Small intestine (tissue), 7 donors: ENCODE results near the gene APP. TPM values are rescaled to one million over a fixed set of nuclear protein-coding genes. Genes with fewer than 3 reads are reported as not detected.

ENCODE experiments used
- DNase-seq, 2 donors: peaks; one replicate each; pipeline versions ENCODE4 v3.0.0 to v3.0.0-alpha.2; 2013
- FAIRE-seq: peaks from 2 replicates; lab custom pipeline; 2012; peaks lifted over from hg19 to GRCh38; lab: Jason Lieb, UNC
- H3K27ac ChIP-seq, 3 donors: one replicate each; pipeline ENCODE4 v1.5.1; 2013; ENCODE audit warnings: low read length in 2 of 3, mild to moderate bottlenecking in 2 of 3, control low read depth in 1 of 3, inconsistent platforms in 1 of 3, low read depth in 1 of 3, moderate library complexity in 1 of 3
- H3K27me3 ChIP-seq, 3 donors: one replicate each; pipeline ENCODE4 v1.6.1; 2013; ENCODE audit warnings: low read length in 3 of 3, inconsistent platforms in 1 of 3; ENCODE audit not compliant: control insufficient read depth in 3 of 3, insufficient read depth in 3 of 3
- H3K36me3 ChIP-seq, 3 donors: one replicate each; pipeline ENCODE4 v1.6.1; 2013; ENCODE audit warnings: low read length in 3 of 3, inconsistent platforms in 1 of 3, low read depth in 1 of 3, mild to moderate bottlenecking in 1 of 3, moderate library complexity in 1 of 3; ENCODE audit not compliant: control insufficient read depth in 3 of 3, insufficient read depth in 2 of 3
- H3K4me1 ChIP-seq, 3 donors: one replicate each; pipeline ENCODE4 v1.6.1; 2013; ENCODE audit warnings: low read length in 2 of 3, inconsistent platforms in 1 of 3, low read depth in 1 of 3, mild to moderate bottlenecking in 1 of 3, moderate library complexity in 1 of 3; ENCODE audit not compliant: control insufficient read depth in 3 of 3, insufficient read depth in 2 of 3
- H3K4me3 ChIP-seq, 3 donors: one replicate each; pipeline ENCODE4 v1.5.1; 2013; ENCODE audit warnings: low read length in 3 of 3, control low read depth in 1 of 3, inconsistent platforms in 1 of 3, low read depth in 1 of 3, mild to moderate bottlenecking in 1 of 3, moderate library complexity in 1 of 3
- H3K9me3 ChIP-seq, 2 donors: one replicate each; pipeline ENCODE4 v1.6.1; 2013; ENCODE audit warnings: low read depth in 1 of 2, low read length in 1 of 2; ENCODE audit not compliant: control insufficient read depth in 2 of 2, insufficient read depth in 1 of 2
- WGBS, 3 donors: extraction: QIAGEN DNeasy Blood & Tissue Kit; methylation state at CpG; one replicate each; pipeline ENCODE4 v1.1.7; 2013; 5-methylcytosine and 5-hydroxymethylcytosine counted together
- polyA plus RNA-seq, 4 donors: library from polyadenylated mRNA; stranded (reverse) in 3 of 4; unstranded in 1 of 4; fragments of 200-250 nt in 3 of 4; fragments of 120-200 nt in 1 of 4; gene quantifications; one replicate each; pipeline versions ENCODE4 v1.2.1 to v1.2.3, GENCODE V29; 2013
- donor health status: healthy with polysubstance abuse.
- donor health status: control.
- donor health status: control.
- donor health status: Bipolar disorder and iron deficiency.
- donor health status: healthy.

The APP gene
- polyA plus RNA-seq, 4 donors: 28.6 to 319 (median 124) TPM

- Histone ChIP-seq H3K4me1 (no peaks in the 10 kb centered on the region), H3K36me3 (peaks cover 0 to 7% (median 0%) of the 10 kb centered on the region in 3 donors), H3K27ac (no peak overlapping the region), H3K9me3 (no peaks in the 10 kb centered on the region), H3K27me3 (no peaks in the 10 kb centered on the region), H3K4me3 (no peak overlapping the region)
- FAIRE-seq (no peak), DNase-seq (no peak)
- WGBS, 3 donors: 86 to 91% (median 90%) methylated on average over 7 of the region's 7 CpGs
These were observed 70.9 kb downstream of the APP start for GRCh38 chr21:26099610-26100219.

- no peaks in the 10 kb centered on the region for H3K27me3 ChIP-seq
- H3K36me3 ChIP-seq: peaks cover 0 to 6% (median 0%) of the 10 kb centered on the region in 3 donors
- H3K4me3 ChIP-seq: no peak overlapping the region
- H3K9me3 ChIP-seq: no peaks in the 10 kb centered on the region
- 76 to 85% (median 80%) methylated on average over 4 of the region's 4 CpGs for WGBS, 3 donors
- FAIRE-seq (no peak), DNase-seq (no peak)
- no peak overlapping the region for H3K27ac ChIP-seq
- H3K4me1 ChIP-seq: no peaks in the 10 kb centered on the region
These were observed 71.7 kb downstream of the APP start for GRCh38 chr21:26098772-26099397.

GRCh38 chr21:26097475-26097874 is 73.1 kb downstream of the APP start:
- H3K9me3 ChIP-seq: no peaks in the 10 kb centered on the region
- no peaks in the 10 kb centered on the region for H3K4me1 ChIP-seq
- FAIRE-seq (no peak), DNase-seq (no peak)
- no peak overlapping the region for H3K27ac ChIP-seq
- 85 to 99% (median 97%) methylated on average over 4 of the region's 4 CpGs for WGBS, 3 donors
- H3K27me3 ChIP-seq: no peaks in the 10 kb centered on the region
- no peak overlapping the region for H3K4me3 ChIP-seq
- H3K36me3 ChIP-seq: no peaks in the 10 kb centered on the region

- 89 to 91% (median 90%) methylated on average over 13 of the region's 13 CpGs for WGBS, 3 donors
- peak in 1 of 2 donors; percentile 40 for DNase-seq
- FAIRE-seq: no peak
These were observed 73.8 kb downstream of the APP start for GRCh38 chr21:26096494-26097371.

GRCh38 chr21:26095131-26095530 is 75.4 kb downstream of the APP start:
- Histone ChIP-seq H3K9me3 (no peaks in the 10 kb centered on the region), H3K27ac (no peak overlapping the region), H3K27me3 (no peaks in the 10 kb centered on the region), H3K4me1 (no peaks in the 10 kb centered on the region), H3K36me3 (no peaks in the 10 kb centered on the region), H3K4me3 (no peak overlapping the region)
- FAIRE-seq (no peak), DNase-seq (no peak)
- 94 to 98% (median 95%) methylated on average over 7 of the region's 7 CpGs for WGBS, 3 donors

More at GRCh38 chr21:26096494-26097371, 73.8 kb downstream of the APP start:
- H3K27me3 ChIP-seq: no peaks in the 10 kb centered on the region
- no peaks in the 10 kb centered on the region for H3K9me3 ChIP-seq
- H3K27ac ChIP-seq: no peak overlapping the region
- no peak overlapping the region for H3K4me3 ChIP-seq
- no peaks in the 10 kb centered on the region for H3K36me3 ChIP-seq
- no peaks in the 10 kb centered on the region for H3K4me1 ChIP-seq

- Histone ChIP-seq H3K4me1 (no peaks in the 10 kb centered on the region), H3K27me3 (no peaks in the 10 kb centered on the region), H3K36me3 (peaks cover 0 to 3% (median 0%) of the 10 kb centered on the region in 3 donors), H3K4me3 (no peak overlapping the region), H3K9me3 (no peaks in the 10 kb centered on the region), H3K27ac (no peak overlapping the region)
- no peak for FAIRE-seq
- no peak for DNase-seq
- WGBS, 3 donors: 70 to 81% (median 72%) methylated on average over 3 of the region's 3 CpGs
These were observed 77.4 kb downstream of the APP start for GRCh38 chr21:26093122-26093521.

- H3K27ac ChIP-seq: no peak overlapping the region
- 89 to 96% (median 90%) methylated on average over 5 of the region's 5 CpGs for WGBS, 3 donors
- FAIRE-seq: no peak
These were observed 79.0 kb downstream of the APP start for GRCh38 chr21:26091480-26092018.

GRCh38 chr21:26089730-26090129 is 80.8 kb downstream of the APP start:
- Histone ChIP-seq H3K36me3 (peaks cover 0 to 3% (median 0%) of the 10 kb centered on the region in 3 donors), H3K4me1 (no peaks in the 10 kb centered on the region), H3K27ac (no peak overlapping the region), H3K27me3 (no peaks in the 10 kb centered on the region), H3K4me3 (no peak overlapping the region), H3K9me3 (no peaks in the 10 kb centered on the region)
- WGBS, 3 donors: 92 to 99% (median 96%) methylated on average over 6 of the region's 6 CpGs
- FAIRE-seq (no peak), DNase-seq (no peak)

More at GRCh38 chr21:26091480-26092018, 79.0 kb downstream of the APP start:
- Histone ChIP-seq H3K4me3 (no peak overlapping the region), H3K36me3 (peaks cover 0 to 3% (median 0%) of the 10 kb centered on the region in 3 donors), H3K4me1 (no peaks in the 10 kb centered on the region), H3K9me3 (no peaks in the 10 kb centered on the region), H3K27me3 (no peaks in the 10 kb centered on the region)
- DNase-seq: no peak
